ENCODE data around the gene RAB11FIP2. TPM values are rescaled to one million over a fixed set of nuclear protein-coding genes. Genes with fewer than 3 reads are reported as not detected.

RAB11FIP2 gene
- total RNA-seq, 2 donors from 2014 or later = 11.8 to 18.0 TPM

DNA sequence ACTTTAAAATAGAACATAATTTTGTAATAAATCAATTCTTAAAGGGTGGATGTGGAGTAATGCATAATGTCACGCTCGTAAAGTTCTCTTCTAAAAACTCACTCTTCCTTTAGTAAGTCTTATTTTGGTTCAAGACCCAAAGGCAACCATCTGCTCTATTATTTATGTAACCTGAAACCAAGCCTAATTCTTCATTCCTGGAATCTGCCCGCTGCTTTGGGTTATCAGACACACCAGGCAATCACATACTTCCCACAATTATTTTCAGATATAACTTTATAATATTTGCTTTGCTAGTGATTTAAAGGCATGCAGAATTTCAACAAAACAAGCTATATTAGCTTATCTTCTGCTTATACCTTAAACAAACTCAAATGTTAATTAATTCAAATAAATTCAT is 39.0 kb downstream of the RAB11FIP2 start:
- H3K9me3 Mint-ChIP-seq = no peaks in the 10 kb centered on the region
- H3K36me3 Mint-ChIP-seq = peaks cover 0 to 9% of the 10 kb centered on the region in 2 donors
- no peak for ATAC-seq
- H3K27ac Mint-ChIP-seq = no peak overlapping the region
- DNase-seq (ENCODE audit: low spot score in 2 of 2) = no peak

DNA sequence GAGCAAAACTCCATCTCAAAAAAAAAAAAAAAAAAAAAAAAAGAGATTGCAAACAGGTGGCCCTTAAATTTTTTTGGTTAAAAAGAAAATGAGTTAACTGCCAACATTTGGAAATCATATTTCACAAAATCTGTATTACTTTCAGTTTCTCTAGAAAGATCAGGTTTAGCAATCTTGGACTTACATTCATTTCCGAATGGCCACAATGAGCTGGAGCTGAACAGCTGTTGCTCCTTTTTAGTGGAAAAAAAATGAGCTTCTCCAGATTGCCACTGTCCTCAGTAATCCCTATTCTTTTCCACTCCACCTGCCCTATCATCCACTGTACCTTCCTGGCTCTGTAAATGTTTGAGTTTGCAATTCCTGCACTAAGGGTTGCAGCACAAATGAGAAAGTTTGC is 43.6 kb downstream of the RAB11FIP2 start:
- DNase-seq (ENCODE audit: low spot score in 2 of 2) (no peak), ATAC-seq (no peak)
- H3K9me3 Mint-ChIP-seq = no peaks in the 10 kb centered on the region
- peaks cover 5 to 11% of the 10 kb centered on the region in 2 donors for H3K36me3 Mint-ChIP-seq
- peak overlapping the region in 1 of 2 donors; percentile 96 for H3K27ac Mint-ChIP-seq

DNA sequence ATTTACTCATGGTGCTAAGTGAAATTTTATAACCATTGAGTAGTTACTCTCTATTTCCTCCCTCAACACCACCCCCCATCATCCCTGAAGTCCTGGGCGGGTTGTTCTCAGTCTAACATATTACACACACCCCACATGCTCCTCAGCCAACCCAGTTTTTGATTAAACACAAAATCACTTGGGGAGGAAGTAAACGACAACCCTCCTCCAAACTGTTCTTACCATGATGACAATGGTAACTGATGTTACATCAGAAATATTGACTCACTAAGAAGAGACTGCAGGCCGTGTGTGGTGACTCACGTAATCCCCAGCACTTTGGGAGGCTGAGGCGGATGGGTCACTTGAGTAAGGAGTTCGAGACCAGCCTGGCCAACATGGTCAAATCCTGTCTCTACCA is 44.2 kb downstream of the RAB11FIP2 start:
- Mint-ChIP-seq H3K9me3 (no peaks in the 10 kb centered on the region), H3K27ac (peak overlapping the region in 1 of 2 donors; percentile 84), H3K36me3 (peaks cover 5 to 11% of the 10 kb centered on the region in 2 donors)
- DNase-seq (ENCODE audit: low spot score in 2 of 2) = no peak
- ATAC-seq = peak in 1 of 2 donors; percentile 84

DNA sequence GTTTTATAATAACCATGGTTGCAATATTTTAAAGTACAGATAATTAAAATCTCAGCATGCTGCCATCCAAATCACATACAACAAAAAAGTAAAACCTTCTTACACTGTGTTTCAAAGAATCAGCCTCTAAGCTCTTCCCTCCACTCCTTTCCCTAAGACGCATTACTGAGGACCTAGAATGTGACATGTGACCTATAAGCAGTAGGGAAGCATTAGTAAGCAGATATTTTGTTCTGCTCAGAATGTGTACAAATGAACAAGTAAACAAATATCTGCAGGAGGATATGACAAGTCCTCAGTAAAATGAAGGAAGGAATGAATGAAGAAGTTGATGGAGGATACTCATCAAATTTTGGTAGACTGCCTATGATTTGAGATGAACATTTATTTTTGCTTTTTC is 49.1 kb downstream of the RAB11FIP2 start:
- H3K36me3 Mint-ChIP-seq = peaks cover 0 to 10% of the 10 kb centered on the region in 2 donors
- no peak overlapping the region for H3K27ac Mint-ChIP-seq
- DNase-seq (ENCODE audit: low spot score in 2 of 2) (no peak), ATAC-seq (no peak)
- peaks cover 0 to 2% of the 10 kb centered on the region in 2 donors for H3K9me3 Mint-ChIP-seq

- H3K9me3 Mint-ChIP-seq = peaks cover 0 to 4% of the 10 kb centered on the region in 2 donors
- no peak for ATAC-seq
- H3K36me3 Mint-ChIP-seq = peaks cover 0 to under 1% of the 10 kb centered on the region in 2 donors
- DNase-seq (ENCODE audit: low spot score in 2 of 2) = no peak
- H3K27ac Mint-ChIP-seq = no peak overlapping the region
Measured at GRCh38 chr10:117996709-117997108, 50.0 kb downstream of the RAB11FIP2 start.

DNA sequence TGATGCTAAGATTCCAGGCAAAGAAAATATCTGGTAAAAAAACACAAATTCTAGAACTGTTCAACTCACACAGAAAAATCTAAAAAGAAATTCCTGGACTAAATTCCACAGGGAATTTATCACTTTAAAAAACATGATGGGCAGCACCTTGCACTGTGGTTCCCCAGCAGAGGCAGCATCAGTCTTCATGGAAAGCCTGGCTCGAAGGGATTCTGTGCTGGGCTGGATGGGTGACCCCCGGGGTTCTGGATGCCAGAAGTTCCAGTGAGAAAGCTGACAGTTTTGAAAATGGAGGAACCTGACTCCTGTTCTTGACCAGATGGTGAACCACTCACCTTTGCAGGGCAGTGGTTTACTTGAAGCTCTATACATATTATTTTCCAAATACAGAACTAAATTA is 52.0 kb downstream of the RAB11FIP2 start:
- peaks cover 0 to 4% of the 10 kb centered on the region in 2 donors for H3K9me3 Mint-ChIP-seq
- no peak overlapping the region for H3K27ac Mint-ChIP-seq
- DNase-seq (ENCODE audit: low spot score in 2 of 2) = no peak
- no peak for ATAC-seq
- no peaks in the 10 kb centered on the region for H3K36me3 Mint-ChIP-seq

- Mint-ChIP-seq H3K9me3 (peaks cover 5 to 9% of the 10 kb centered on the region in 2 donors), H3K36me3 (peaks cover 6 to 9% of the 10 kb centered on the region in 2 donors)
- ATAC-seq = no peak
Measured at GRCh38 chr10:117993166-117993565, 53.6 kb downstream of the RAB11FIP2 start.

DNA sequence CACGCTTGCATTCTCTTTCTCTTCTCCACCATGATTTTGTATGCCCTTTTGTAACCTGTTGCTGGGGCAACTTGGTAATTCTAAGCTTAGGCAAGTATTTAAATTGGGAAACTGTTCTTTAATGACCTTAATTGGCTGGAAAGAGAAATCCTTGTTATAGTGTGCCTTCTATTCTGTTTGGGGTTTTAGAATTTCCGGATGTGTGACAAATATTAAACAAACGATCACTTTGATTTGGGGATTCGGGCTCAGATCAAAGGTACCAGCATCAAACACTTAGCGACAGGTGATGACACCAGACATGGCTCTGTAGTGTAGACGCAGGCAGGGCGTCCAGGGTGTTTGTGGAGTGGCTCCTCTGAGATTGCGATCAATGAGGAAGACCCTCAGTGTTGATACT is 55.0 kb downstream of the RAB11FIP2 start:
- ATAC-seq (no peak), DNase-seq (ENCODE audit: low spot score in 2 of 2) (no peak)
- peaks cover 10 to 16% of the 10 kb centered on the region in 2 donors for H3K9me3 Mint-ChIP-seq
- peaks cover 9 to 16% of the 10 kb centered on the region in 2 donors for H3K36me3 Mint-ChIP-seq
- H3K27ac Mint-ChIP-seq = no peak overlapping the region

More at GRCh38 chr10:117993166-117993565, 53.6 kb downstream of the RAB11FIP2 start:
- no peak for DNase-seq (ENCODE audit: low spot score in 2 of 2)
- no peak overlapping the region for H3K27ac Mint-ChIP-seq

GRCh38 chr10:117989962-117990361 is 56.8 kb downstream of the RAB11FIP2 start:
- ATAC-seq = no peak
- DNase-seq (ENCODE audit: low spot score in 2 of 2) = no peak
- Mint-ChIP-seq H3K9me3 (peaks cover 22 to 23% of the 10 kb centered on the region in 2 donors), H3K27ac (no peak overlapping the region), H3K36me3 (peaks cover 9 to 24% of the 10 kb centered on the region in 2 donors)

- H3K9me3 Mint-ChIP-seq = peaks cover 22 to 23% of the 10 kb centered on the region in 2 donors
- H3K36me3 Mint-ChIP-seq = peaks cover 9 to 24% of the 10 kb centered on the region in 2 donors
- ATAC-seq = no peak
- DNase-seq (ENCODE audit: low spot score in 2 of 2) = no peak
- H3K27ac Mint-ChIP-seq = no peak overlapping the region
Measured at GRCh38 chr10:117988814-117989213, 57.9 kb downstream of the RAB11FIP2 start.

- H3K36me3 Mint-ChIP-seq = peaks cover 9 to 24% of the 10 kb centered on the region in 2 donors
- DNase-seq (ENCODE audit: low spot score in 2 of 2) = no peak
- no peak overlapping the region for H3K27ac Mint-ChIP-seq
- peaks cover 19 to 23% of the 10 kb centered on the region in 2 donors for H3K9me3 Mint-ChIP-seq
- ATAC-seq = no peak
Measured at GRCh38 chr10:117987244-117987909, 59.4 kb downstream of the RAB11FIP2 start.

GRCh38 chr10:117983961-117984360 is 62.8 kb downstream of the RAB11FIP2 start:
- Mint-ChIP-seq H3K36me3 (peaks cover 2 to 20% of the 10 kb centered on the region in 2 donors), H3K27ac (no peak overlapping the region), H3K9me3 (peaks cover 18 to 19% of the 10 kb centered on the region in 2 donors)
- DNase-seq (ENCODE audit: low spot score in 2 of 2) (no peak), ATAC-seq (no peak)

DNA sequence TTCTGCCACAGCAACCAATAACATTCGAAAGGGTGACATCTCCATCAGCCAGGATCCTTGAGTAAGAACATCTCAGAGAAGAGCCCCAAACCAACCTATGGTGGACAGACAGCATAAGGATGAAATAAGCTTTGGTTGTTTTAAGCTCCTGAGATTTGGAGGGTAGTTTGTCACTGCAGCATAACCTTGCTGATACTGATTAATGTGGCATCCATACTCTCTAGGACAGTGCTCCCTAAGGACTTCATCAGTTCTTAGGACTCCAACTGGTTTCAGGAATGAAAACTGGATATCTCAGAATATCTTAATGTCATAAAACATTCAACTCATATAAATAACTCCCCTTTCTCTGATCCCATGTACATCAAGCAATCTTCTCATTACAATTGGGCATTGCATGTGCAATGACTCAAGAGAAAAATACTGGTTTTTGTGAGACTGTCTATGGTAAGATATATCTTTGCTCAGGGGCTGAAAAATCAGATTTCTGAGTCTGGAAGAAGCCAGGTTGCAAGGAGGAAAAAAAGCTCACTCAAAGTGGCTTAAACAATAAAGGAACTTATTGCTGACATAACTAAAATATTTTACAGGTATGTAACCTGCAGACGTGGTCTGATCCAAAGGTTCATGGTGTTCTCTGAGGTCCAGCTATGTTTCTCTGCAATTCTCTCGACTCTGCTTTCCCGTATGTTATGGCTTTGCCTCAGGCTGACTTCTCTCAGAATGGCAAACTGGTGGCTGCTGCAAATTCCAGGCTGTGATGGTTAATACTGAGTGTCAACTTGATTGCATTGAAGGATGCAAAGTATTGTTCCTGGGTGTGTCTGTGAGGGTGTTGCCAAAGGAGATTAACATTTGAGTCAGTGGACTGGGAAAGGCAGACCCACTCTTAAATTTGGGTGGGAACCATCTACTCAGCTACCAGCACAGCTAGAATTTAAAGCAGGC is 65.7 kb downstream of the RAB11FIP2 start:
- Mint-ChIP-seq H3K36me3 (peaks cover 0 to 2% of the 10 kb centered on the region in 2 donors), H3K27ac (no peak overlapping the region), H3K9me3 (peaks cover under 1 to 5% of the 10 kb centered on the region in 2 donors)
- DNase-seq (ENCODE audit: low spot score in 2 of 2) (no peak), ATAC-seq (no peak)

GRCh38 chr10:117980216-117980615 is 66.5 kb downstream of the RAB11FIP2 start:
- DNase-seq (ENCODE audit: low spot score in 2 of 2) = no peak
- Mint-ChIP-seq H3K9me3 (peaks cover 0 to 3% of the 10 kb centered on the region in 2 donors), H3K27ac (no peak overlapping the region), H3K36me3 (no peaks in the 10 kb centered on the region)
- no peak for ATAC-seq

DNA sequence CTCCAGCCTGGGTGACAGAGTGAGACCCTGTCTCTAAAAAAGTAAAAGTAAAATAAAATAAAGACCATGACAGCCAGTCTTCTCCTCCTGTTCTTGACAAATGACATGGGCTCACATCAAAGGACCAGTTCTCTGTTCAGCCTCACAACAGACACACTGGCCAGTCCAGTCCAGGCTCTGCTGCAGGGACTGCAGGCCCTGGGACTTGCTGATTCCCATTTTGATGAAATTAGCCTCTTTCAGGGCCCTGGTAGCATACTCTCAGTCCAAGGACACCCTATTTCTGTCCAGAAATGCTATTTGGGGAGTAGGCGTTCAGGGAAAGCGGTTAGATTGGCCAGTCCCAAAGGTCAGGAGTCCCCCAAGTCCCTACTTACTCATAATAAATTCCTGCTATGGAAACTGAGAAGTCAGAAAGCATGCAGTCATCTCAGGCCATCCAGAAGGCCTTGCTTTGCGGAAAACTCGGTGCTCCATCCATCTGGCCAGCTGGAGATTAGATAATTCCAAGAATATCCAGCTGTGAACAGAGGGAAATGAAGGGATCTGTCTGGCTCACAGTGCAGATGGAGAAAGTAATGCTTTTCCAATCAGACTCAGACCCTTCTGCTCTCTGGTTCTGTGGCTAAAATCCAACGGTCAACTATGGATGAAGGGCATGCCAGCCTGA is 74.4 kb downstream of the RAB11FIP2 start:
- ATAC-seq = no peak
- no peaks in the 10 kb centered on the region for H3K36me3 Mint-ChIP-seq

GRCh38 chr10:117970962-117971361 is 75.8 kb downstream of the RAB11FIP2 start:
- H3K9me3 Mint-ChIP-seq = peaks cover 0 to 4% of the 10 kb centered on the region in 2 donors
- no peak overlapping the region for H3K27ac Mint-ChIP-seq
- ATAC-seq = no peak
- no peak for DNase-seq (ENCODE audit: low spot score in 2 of 2)
- no peaks in the 10 kb centered on the region for H3K36me3 Mint-ChIP-seq

More for the DNA sequence above, 74.4 kb downstream of the RAB11FIP2 start:
- Mint-ChIP-seq H3K9me3 (peaks cover 0 to 4% of the 10 kb centered on the region in 2 donors), H3K27ac (no peak overlapping the region)
- DNase-seq (ENCODE audit: low spot score in 2 of 2) = no peak

DNA sequence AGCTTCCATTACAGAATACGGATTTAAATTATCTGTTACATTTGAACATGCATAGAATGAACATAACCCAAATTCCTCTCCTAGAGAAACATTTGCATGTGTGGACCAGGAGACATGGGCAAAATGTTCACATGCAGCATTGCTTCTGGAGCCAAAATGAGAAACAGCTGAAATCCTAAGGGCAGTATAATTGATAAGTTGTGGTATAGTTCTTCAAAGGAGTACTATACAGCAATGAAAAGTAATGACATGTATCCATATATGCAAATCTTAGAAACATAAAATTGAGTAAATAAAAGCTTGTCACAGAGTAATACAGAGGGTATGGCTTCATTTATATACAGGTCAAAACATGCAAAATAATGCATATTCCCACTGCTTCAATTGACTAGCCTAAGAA is 77.1 kb downstream of the RAB11FIP2 start:
- no peaks in the 10 kb centered on the region for H3K36me3 Mint-ChIP-seq
- ATAC-seq = no peak
- H3K9me3 Mint-ChIP-seq = peaks cover 0 to 4% of the 10 kb centered on the region in 2 donors

More for the DNA sequence above, 77.1 kb downstream of the RAB11FIP2 start:
- H3K27ac Mint-ChIP-seq = no peak overlapping the region
- no peak for DNase-seq (ENCODE audit: low spot score in 2 of 2)

Data from activated naive CD4-positive, alpha-beta T cell treated with anti-CD3 and anti-CD28 coated beads, Interleukin-2, amount 50 U/mL, for 72 hours (primary cell).